GM13977 (cell line): ENCODE results near the gene CACNA1I.

Source experiments
- DNase-seq: peaks from one replicate; pipeline ENCODE4 v3.0.0; 2012; ENCODE audit warnings: low spot score
- in situ Hi-C: fragments of 300-500 bp; cut with MboI; formaldehyde crosslinking; loops from one replicate; pipeline ENCODE4 v1.12.0; 2022; ENCODE audit warnings: low sequenced_read_pairs, low pct_unique_long_range_greater_than_20kb, mixed read lengths, inconsistent platforms; ENCODE audit not compliant: unreplicated experiment
- TF ChIP-seq, protein P1 (sequence below): IDR thresholded peaks from 2 replicates; pipeline ENCODE4 v1.5.1; 2012; ENCODE audit warnings: mild to moderate bottlenecking, control low read depth; ENCODE audit not compliant: insufficient read depth; ENCODE audit errors: extremely low read depth, missing control alignments

Gene CACNA1I

DNA sequence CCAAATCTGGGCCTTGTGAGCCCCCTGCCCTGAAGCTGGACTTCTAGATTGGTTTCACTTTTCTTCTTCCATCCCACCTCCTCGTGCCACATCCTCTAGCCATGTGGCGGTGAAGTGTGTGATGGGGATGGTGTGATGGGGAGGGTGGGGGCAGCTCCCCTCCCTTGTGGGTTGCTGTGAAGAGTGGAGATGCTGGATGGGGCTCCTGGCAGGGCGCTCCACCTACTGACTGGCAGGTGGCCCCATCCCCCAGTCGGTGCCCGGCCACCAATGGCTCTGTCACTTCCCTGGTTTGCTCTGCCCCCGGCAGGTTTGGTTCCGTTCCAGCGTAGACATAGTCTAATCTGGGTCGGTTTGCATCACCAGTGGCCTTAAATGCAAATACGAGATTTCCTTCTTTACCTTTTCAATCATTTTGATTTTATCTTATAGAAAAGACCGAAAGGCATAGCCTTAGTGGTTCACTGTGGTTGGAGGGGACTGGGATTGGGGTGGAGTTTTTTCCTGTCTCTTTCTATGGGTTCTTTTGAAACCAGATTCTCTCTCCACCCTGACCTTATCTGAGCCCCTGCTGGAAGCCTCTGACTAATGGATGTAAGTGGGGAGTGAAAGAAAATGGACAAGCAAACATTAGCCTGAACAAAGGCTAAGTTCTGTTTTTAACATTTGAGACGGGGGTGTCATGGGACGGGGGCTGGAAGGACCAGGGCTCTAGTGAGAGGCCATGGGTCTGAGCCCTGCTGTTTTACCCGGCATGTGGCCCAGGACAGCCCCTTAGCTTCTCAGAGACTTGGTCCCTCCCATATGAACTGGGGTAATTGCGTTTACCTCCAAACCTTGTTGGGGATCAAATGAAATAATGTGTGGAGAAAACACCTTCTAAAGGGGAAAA is 149.3 kb downstream of the CACNA1I start:
- in situ Hi-C loops = no loop called here
- DNase-seq = no peak
- TF ChIP-seq, protein P1, sequence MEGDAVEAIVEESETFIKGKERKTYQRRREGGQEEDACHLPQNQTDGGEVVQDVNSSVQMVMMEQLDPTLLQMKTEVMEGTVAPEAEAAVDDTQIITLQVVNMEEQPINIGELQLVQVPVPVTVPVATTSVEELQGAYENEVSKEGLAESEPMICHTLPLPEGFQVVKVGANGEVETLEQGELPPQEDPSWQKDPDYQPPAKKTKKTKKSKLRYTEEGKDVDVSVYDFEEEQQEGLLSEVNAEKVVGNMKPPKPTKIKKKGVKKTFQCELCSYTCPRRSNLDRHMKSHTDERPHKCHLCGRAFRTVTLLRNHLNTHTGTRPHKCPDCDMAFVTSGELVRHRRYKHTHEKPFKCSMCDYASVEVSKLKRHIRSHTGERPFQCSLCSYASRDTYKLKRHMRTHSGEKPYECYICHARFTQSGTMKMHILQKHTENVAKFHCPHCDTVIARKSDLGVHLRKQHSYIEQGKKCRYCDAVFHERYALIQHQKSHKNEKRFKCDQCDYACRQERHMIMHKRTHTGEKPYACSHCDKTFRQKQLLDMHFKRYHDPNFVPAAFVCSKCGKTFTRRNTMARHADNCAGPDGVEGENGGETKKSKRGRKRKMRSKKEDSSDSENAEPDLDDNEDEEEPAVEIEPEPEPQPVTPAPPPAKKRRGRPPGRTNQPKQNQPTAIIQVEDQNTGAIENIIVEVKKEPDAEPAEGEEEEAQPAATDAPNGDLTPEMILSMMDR = no peak

DNA sequence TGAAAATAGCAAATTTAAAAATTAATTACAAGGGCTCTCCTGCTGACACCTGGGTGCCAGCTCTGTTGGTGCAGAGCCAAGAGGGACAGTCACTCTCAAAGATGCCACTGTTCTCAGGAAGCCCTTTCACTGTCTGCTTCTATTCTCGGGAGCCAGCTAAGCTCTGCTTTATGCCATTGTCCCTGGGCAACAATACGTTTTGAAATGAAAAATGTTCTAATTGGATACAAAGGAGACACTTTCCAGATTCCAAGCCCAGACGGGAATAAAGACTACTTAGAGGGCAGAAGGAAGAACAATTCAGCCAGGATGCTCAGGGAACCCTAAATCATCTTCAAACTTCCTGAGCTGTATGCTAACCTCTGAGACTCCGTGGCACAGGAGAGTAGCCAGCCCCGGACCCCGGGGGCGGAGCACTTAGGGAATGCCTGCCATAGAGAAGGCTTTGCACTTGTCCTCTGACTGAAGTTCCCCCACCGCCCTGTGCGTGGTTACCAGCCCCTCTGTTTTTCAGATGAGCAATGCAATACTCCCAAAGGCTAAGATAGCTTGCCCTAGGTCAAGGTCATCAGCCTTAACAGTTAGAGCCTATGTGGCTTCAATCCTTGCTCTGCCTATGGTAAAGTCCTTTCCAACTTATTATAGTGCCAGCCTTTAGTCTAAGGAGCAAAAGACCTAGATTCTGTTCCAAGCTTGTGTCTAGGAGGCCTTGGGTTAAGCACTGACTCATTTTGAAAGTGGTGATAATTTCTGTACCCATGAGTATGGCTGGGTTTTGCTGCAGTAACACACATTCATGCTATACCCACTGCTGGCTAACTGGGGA is 150.9 kb downstream of the CACNA1I start:
- in situ Hi-C loops = no loop called here
- no peak for DNase-seq
- TF ChIP-seq, protein P1 = no peak

DNA sequence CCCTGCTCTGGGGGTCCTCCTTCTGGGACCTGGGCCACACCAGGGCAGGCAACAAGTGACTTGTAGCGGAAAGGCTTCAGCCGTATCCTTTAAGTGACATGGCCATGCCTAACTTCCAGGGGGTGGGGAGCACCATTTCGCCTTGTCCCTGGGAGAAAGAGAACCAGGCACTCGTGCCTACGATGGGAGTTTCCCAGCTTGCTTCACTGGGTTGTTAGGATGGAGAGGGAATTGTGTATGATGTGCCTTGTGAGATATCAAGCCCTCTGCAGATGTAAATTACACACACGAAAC is 151.4 kb downstream of the CACNA1I start:
- DNase-seq = no peak
- in situ Hi-C loops = no loop called here
- TF ChIP-seq, protein P1 = no peak

DNA sequence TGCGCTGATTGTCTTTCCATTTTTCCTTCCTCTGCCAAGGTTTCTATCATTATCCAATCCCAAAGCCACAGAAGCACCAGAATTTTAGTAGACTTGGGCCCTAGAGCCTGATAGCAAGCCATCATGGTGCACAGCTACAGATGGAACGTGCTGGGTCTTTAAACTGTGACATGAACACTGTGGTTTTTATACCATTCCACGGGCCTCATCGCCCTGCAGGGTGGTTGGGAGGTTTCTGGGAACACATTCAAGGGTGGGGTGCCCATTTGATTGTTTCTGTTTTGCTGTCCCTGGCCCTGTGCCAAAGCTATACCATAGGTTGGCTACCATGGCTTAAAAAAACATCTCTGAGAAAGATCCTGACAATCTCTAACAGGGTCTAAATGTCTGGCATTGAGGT is 151.9 kb downstream of the CACNA1I start:
- DNase-seq = no peak
- TF ChIP-seq, protein P1 = no peak
- in situ Hi-C loops = no loop called here

DNA sequence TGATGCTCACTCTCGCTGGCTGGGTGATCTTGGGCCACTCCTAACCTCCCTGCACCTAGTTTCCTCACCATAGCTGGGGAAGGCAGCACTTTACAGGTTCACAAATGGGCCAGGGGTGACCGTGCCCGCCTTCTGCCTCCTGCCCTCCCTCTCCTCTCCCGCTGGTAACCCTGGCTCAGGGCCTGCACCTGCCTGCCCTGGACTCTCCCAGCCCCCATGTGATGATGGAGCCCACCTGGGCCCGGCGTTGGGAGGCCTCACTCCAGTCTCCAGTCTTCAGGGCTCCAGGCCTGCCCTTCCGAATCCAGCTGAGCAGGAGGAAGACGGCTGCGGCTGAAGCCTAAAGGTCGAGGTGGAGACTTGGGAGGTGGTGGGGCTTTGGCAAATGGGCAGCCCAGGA is 152.9 kb downstream of the CACNA1I start:
- in situ Hi-C loops = no loop called here
- no peak for DNase-seq

DNA sequence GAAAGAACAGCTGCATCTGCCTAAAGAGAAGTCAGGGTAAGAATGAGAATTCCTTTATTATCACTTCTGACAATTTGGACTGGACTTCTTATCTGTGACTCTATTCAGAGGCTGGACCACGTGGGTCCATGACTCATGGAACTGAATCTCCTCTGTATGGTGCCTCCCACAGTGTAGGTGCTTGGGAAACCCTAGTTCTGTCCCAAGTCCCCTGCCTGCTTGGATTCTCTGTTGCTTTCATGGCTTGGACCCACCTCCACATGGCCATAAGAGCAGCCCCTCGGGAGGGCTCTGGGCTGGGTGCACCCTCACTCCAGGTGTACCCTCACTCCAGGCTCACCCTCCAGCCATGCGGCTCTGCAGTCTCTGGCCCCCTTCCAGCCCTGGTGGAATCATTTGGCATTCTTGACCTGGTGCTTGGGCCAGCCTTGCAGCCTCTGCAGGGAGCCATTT is 153.4 kb downstream of the CACNA1I start:
- in situ Hi-C loops = no loop called here
- no peak for DNase-seq
- TF ChIP-seq, protein P1 = no peak

More for the DNA sequence above, 152.9 kb downstream of the CACNA1I start:
- TF ChIP-seq, protein P1 = no peak
